ENCODE data around the gene METTL25.

Gene METTL25

GRCh38 chr12:82407481-82407880, 49.2 kb downstream of the METTL25 start:
- DNase-seq (ENCODE audit: low read depth in 3 of 3) = no peak

- DNase-seq (ENCODE audit: low read depth in 3 of 3) = no peak
These were observed 50.5 kb downstream of the METTL25 start for GRCh38 chr12:82408844-82409243.

- DNase-seq (ENCODE audit: low read depth in 3 of 3) = no peak
These were observed 53.4 kb downstream of the METTL25 start for GRCh38 chr12:82411546-82412230.

- no peak for DNase-seq (ENCODE audit: low read depth in 3 of 3)
These were observed 53.9 kb downstream of the METTL25 start for GRCh38 chr12:82412246-82412645.

GRCh38 chr12:82414044-82414443, 55.7 kb downstream of the METTL25 start:
- no peak for DNase-seq (ENCODE audit: low read depth in 3 of 3)

- DNase-seq (ENCODE audit: low read depth in 3 of 3) = no peak
These were observed 56.6 kb downstream of the METTL25 start for GRCh38 chr12:82414926-82415325.

GRCh38 chr12:82415402-82415801, 57.1 kb downstream of the METTL25 start:
- DNase-seq (ENCODE audit: low read depth in 3 of 3) = no peak

GRCh38 chr12:82425241-82425640, 66.9 kb downstream of the METTL25 start:
- DNase-seq (ENCODE audit: low read depth in 3 of 3) = no peak

GRCh38 chr12:82426081-82426480, 67.8 kb downstream of the METTL25 start:
- DNase-seq (ENCODE audit: low read depth in 3 of 3) = no peak

GRCh38 chr12:82426586-82426985, 68.3 kb downstream of the METTL25 start:
- DNase-seq (ENCODE audit: low read depth in 3 of 3) = no peak

- no peak for DNase-seq (ENCODE audit: low read depth in 3 of 3)
These were observed 72.3 kb downstream of the METTL25 start for GRCh38 chr12:82430541-82431145.

- DNase-seq (ENCODE audit: low read depth in 3 of 3) = no peak
These were observed 76.1 kb downstream of the METTL25 start for GRCh38 chr12:82434392-82434911.

GRCh38 chr12:82436354-82436753, 78.0 kb downstream of the METTL25 start:
- DNase-seq (ENCODE audit: low read depth in 3 of 3) = no peak

- no peak for DNase-seq (ENCODE audit: low read depth in 3 of 3)
These were observed 79.4 kb downstream of the METTL25 start for GRCh38 chr12:82437744-82438143.

GRCh38 chr12:82438356-82438755, 80.0 kb downstream of the METTL25 start:
- no peak for DNase-seq (ENCODE audit: low read depth in 3 of 3)

- no peak for DNase-seq (ENCODE audit: low read depth in 3 of 3)
These were observed 82.6 kb downstream of the METTL25 start for GRCh38 chr12:82440885-82441284.

GRCh38 chr12:82448911-82449578, 90.7 kb downstream of the METTL25 start:
- no peak for DNase-seq (ENCODE audit: low read depth in 3 of 3)

GRCh38 chr12:82456633-82457032, 98.3 kb downstream of the METTL25 start:
- no peak for DNase-seq (ENCODE audit: low read depth in 3 of 3)

- DNase-seq (ENCODE audit: low read depth in 3 of 3) = no peak
These were observed 99.8 kb downstream of the METTL25 start for GRCh38 chr12:82458101-82458500.

GRCh38 chr12:82461393-82461792, 103.1 kb downstream of the METTL25 start:
- DNase-seq (ENCODE audit: low read depth in 3 of 3) = no peak

- DNase-seq (ENCODE audit: low read depth in 3 of 3) = no peak
These were observed 103.5 kb downstream of the METTL25 start for GRCh38 chr12:82461836-82462235.

GRCh38 chr12:82468563-82468962, 110.2 kb downstream of the METTL25 start:
- DNase-seq (ENCODE audit: low read depth in 3 of 3) = no peak
